ENCODE data around the gene SSR3. TPM values are rescaled to one million over a fixed set of nuclear protein-coding genes. Genes with fewer than 3 reads are reported as not detected.
A peak's percentile ranks its signal among the peaks of the same experiment; 100 is the strongest.

SSR3 gene
- total and polyA plus RNA-seq, 11 donors = 112 to 900 (median 197) TPM

DNA sequence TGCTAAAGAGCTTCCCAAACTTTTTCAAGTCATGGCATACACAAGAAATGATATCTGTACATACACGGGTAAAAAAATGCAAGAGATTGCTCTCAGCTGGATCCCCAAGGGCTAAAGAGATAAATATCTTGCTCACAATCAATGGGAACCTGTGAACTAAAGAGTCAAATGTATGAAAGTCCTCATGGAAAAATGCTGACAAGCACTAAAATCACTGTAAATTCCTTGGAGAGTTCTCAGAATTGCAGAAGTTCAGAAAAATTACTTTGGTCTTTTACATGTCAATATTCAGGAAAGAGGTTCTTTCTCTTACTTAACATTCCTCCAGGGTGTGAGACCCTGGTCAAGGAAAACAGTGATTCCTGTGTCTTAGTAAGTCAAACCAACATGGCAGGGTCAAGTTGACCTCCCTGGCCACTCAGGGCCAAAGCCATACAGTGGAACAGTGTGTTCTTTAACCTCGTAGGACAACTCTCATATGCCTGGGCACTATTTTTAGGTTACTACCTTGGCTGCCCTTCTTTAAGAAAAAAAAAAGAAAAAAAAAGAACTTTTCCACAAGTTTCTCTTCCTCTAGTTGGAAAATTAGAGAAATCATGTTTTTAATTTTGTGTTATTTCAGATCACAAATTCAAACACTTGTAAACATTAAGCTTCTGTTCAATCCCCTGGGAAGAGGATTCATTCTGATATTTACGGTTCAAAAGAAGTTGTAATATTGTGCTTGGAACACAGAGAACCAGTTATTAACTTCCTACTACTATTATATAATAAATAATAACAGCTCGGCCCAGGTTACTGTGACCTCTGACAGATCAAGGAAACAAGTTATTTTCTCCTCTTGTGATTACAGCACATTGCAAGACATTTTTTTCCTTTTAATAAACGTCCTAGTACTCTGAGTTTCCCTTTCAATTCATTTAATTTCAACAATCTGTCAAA, 12.5 kb downstream of the SSR3 start:
- 12 to 25% (median 14%) methylated on average over 5 of the region's 5 CpGs for WGBS, 4 donors
- H3K27me3 ChIP-seq = no peaks in the 10 kb centered on the region
- no peaks in the 10 kb centered on the region for H3K9me3 ChIP-seq
- peak in 2 of 5 donors; percentile 34 to 36 for DNase-seq
- H3K36me3 ChIP-seq = peaks cover 0 to 98% (median 88%) of the 10 kb centered on the region in 9 donors
- H3K4me1 ChIP-seq = peaks cover 8 to 68% (median 48%) of the 10 kb centered on the region in 12 donors
- intact Hi-C loops (cut with DNase I) = loop anchor here in 6 of 10 donors (5.0 to 10.0 kb wide), 5 partner anchors 272 to 595 kb away; no protein-coding TSS in a partner anchor
- H3K4me3 ChIP-seq = no peak overlapping the region
- TF ChIP-seq POLR2A (IDR thresholded peaks at IDR 0.05) = no peak
- TF ChIP-seq, protein P1, sequence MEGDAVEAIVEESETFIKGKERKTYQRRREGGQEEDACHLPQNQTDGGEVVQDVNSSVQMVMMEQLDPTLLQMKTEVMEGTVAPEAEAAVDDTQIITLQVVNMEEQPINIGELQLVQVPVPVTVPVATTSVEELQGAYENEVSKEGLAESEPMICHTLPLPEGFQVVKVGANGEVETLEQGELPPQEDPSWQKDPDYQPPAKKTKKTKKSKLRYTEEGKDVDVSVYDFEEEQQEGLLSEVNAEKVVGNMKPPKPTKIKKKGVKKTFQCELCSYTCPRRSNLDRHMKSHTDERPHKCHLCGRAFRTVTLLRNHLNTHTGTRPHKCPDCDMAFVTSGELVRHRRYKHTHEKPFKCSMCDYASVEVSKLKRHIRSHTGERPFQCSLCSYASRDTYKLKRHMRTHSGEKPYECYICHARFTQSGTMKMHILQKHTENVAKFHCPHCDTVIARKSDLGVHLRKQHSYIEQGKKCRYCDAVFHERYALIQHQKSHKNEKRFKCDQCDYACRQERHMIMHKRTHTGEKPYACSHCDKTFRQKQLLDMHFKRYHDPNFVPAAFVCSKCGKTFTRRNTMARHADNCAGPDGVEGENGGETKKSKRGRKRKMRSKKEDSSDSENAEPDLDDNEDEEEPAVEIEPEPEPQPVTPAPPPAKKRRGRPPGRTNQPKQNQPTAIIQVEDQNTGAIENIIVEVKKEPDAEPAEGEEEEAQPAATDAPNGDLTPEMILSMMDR (IDR thresholded peaks at IDR 0.05) = no peak
- peak overlapping the region; percentile 56 to 89 (median 70) for H3K27ac ChIP-seq
- peak; percentile 77 to 93 (median 85) for ATAC-seq

DNA sequence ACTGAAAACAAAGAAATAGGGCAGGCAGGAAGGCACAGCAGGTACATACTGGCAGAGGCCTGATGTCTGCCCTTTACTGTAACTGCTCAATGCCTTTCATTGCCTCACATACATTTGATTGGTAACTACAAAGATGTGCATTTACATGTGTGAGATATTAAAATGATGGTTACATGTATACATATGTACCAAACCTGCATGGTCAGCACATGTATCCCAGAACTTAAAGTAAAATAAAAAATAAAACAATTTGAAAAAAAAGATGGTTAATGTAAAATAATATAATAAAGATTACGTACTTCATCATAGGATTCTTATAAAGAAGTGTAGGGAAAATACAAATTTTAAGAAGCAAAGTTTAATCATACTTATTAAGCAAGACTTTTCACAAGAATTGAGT, 15.1 kb downstream of the SSR3 start:
- ATAC-seq = no peak
- Histone ChIP-seq H3K4me1 (peaks cover 3 to 50% (median 43%) of the 10 kb centered on the region in 12 donors), H3K27me3 (no peaks in the 10 kb centered on the region), H3K36me3 (peaks cover 0 to 80% (median 63%) of the 10 kb centered on the region in 9 donors), H3K9me3 (no peaks in the 10 kb centered on the region), H3K4me3 (no peak overlapping the region), H3K27ac (no peak overlapping the region)
- DNase-seq = no peak
- intact Hi-C loops (cut with DNase I) = loop anchor here (5.0 to 10.0 kb wide), 8 partner anchors 275 to 597 kb away; partner anchors contain the start of gene LEKR1 (in 1 of the 10)
- TF ChIP-seq, protein P1 (IDR thresholded peaks at IDR 0.05) = no peak
- TF ChIP-seq POLR2A (IDR thresholded peaks at IDR 0.05) = no peak
- 95 to 100% (median 97%) methylated on average over 1 of the region's 1 CpG for WGBS, 4 donors

DNA sequence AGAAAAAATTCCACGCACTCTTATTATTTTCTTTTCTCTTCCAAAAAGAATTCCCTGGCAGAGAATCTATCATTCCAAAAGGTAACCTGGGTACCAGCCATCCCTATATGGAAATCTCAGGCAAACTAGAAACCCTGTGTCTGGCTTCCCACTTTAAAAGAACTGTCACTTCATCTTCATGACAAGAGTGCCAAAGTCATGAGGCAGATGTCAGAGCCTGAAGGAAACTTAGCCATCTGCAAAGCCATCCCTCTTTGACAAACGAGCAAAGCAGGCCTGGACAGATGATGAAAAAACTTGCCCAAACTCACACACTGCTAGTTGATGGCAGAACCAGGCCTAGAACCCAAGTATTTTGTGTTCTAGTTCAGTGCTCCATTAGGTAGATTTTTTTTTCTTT, 15.9 kb downstream of the SSR3 start:
- Histone ChIP-seq H3K4me3 (no peak overlapping the region), H3K36me3 (peaks cover 0 to 73% (median 55%) of the 10 kb centered on the region in 9 donors), H3K9me3 (no peaks in the 10 kb centered on the region), H3K27ac (no peak overlapping the region), H3K4me1 (peaks cover 3 to 49% (median 41%) of the 10 kb centered on the region in 12 donors), H3K27me3 (no peaks in the 10 kb centered on the region)
- no peak for ATAC-seq
- 69 to 78% (median 76%) methylated on average over 2 of the region's 2 CpGs for WGBS, 4 donors
- no peak for TF ChIP-seq POLR2A (IDR thresholded peaks at IDR 0.05)
- TF ChIP-seq, protein P1 (IDR thresholded peaks at IDR 0.05) = no peak
- DNase-seq = no peak
- intact Hi-C loops (cut with DNase I) = loop anchor here in 5 of 10 donors (5.0 to 10.0 kb wide), 8 partner anchors 276 to 598 kb away; partner anchors contain the start of gene LEKR1 (in 1 of the 5)
